ENCODE data around the gene CR1L.
"Not testable (repeated sequence)": the region's sequence is repeated elsewhere in the genome, so short reads cannot be mapped to it uniquely, and the experiment has no call there.

The CR1L gene

DNA sequence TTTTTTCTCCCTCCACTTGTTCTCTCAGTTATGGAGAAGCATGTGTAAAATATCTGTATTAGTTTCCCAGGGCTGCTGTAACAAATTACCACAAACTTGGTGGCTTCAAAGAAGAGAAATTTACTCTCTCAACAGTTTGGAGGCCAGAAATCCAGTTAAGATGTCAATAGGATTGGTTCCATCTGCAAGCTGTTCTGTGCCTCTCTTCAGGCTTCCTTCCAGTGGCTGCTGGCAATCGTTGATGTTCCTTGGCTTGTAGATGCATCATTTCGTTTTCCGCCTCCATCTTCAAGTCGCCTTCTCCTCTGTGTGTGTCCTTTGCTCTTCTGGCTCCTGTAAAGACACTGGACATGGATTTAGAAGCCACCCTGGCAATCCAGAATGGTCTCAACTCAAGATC, 45.6 kb downstream of the CR1L start:
- not testable (repeated sequence) for DNase-seq

- DNase-seq: no peak
Measured at GRCh38 chr1:207691010-207691409, 46.1 kb downstream of the CR1L start.

GRCh38 chr1:207691841-207692240, 46.9 kb downstream of the CR1L start:
- no peak for DNase-seq

DNA sequence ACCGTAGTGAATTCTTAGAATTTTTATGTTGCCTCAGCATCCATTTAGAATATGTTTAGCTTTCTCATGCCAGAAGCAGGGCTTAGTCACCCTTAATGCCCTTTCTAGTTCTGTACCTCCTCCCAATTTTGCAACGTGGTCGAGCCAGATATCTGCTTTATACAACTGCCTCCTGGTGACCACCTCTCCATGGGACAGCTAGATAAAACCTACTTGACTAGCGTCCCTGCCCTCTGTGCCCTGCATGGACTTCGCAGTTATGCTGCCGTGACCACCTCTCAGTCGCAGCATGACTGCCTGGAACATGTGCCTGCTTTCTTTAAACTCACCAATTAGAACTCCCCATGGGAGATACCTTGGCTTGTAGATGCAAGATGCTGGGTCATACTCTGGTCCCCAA, 47.4 kb downstream of the CR1L start:
- not testable (repeated sequence) for DNase-seq

DNA sequence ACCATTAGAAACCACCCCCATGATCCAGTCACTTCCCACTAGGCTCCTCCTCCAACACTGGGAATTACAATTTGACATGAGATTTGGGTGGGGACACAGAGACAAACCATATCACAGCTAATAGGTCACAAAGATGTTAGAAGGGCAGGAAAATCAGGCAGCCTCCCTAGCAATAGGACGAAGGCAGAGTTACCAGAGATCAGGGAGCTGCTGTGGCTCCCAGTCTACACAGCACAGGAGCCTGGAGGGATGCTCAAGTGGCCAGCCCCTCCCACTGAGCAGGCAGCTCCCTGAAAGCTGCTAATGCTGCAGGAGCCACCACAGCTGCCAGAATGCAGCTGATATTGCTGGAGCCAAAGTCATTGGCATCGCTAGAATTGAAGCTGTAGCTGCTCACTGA, 51.0 kb downstream of the CR1L start:
- DNase-seq: no peak

GRCh38 chr1:207698822-207699483, 54.0 kb downstream of the CR1L start:
- peak; percentile 5 to 35 for DNase-seq

- no peak for DNase-seq
Measured at GRCh38 chr1:207702317-207702716, 57.4 kb downstream of the CR1L start.

DNA sequence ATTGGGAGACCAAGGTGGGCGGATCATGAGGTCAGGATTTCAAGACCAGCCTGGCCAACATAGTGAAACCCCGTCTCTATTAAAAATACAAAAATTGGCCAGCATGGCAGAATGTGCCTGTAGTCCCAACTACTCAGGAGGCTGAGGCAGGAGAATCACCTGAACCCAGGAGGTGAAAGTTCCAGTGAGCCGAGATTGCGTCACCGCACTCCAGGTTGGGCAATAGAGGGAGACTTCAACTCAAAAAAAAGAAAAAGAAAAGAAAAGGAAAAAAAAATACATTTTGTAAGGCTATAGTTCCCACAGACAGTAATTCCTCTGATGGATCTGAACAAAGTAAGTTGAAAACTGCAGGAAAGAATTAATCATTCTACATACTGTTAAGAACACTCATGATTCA, 58.8 kb downstream of the CR1L start:
- DNase-seq: no peak

DNA sequence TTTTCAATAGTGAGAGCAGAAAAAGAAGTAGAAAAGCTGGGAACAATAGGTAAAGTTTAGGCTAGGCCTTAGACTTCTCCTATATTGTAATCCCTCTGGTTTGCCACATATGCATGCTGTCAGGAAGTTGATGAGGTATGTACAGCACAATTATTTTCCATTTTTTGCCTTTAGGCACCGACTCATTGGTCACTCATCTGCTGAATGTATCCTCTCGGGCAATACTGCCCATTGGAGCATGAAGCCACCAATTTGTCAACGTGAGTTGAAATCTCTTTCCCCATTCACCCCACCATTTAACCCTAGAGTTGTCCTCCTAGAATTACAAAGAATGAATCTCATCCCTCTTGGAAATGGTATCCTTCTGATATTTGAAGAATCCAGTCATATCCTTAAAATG, 63.1 kb downstream of the CR1L start:
- DNase-seq: not testable (repeated sequence)

- DNase-seq: peak in 1 of 2 donors; percentile 19
Measured at GRCh38 chr1:207711285-207711684, 66.4 kb downstream of the CR1L start.

DNA sequence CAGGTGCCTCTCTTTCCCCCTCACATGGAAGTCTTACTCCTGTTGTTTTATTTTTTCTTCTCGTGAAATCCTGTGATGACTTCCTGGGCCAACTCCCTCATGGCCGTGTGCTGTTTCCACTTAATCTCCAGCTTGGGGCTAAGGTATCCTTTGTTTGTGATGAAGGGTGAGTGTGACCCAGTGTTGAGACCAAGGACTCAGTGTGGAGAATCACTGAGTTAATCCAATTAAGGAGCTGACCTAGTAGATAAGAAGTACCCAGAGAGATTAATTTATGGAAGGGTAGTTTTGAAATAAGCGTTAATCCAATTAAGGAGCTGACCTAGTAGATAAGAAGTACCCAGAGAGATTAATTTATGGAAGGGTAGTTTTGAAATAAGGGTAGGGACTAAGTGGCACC, 67.8 kb downstream of the CR1L start:
- DNase-seq: not testable (repeated sequence)

DNA sequence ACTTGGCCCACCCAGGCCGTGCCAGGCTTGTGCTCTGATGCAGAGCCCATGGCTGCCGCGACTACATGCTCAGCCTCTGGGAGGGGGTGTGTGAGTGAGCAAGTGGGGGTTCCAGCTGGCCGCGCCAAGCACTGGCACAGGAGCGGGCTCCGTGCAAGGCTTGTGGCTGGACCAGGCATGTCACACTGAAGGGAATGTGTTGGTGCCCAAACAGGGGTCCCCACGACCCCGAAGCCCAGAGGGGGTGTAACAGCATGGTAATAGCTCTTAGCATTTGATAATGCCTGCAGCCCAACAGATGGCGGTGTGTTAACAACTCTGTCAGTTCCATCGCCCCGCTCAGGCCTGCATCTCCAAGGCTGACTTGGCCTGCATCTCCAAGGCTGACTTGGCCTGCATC, 68.6 kb downstream of the CR1L start:
- DNase-seq: peak in 1 of 2 donors; percentile 4

GRCh38 chr1:207719234-207719633, 74.3 kb downstream of the CR1L start:
- no peak for DNase-seq

GRCh38 chr1:207728200-207728858, 83.4 kb downstream of the CR1L start:
- DNase-seq: not testable (repeated sequence)

DNA sequence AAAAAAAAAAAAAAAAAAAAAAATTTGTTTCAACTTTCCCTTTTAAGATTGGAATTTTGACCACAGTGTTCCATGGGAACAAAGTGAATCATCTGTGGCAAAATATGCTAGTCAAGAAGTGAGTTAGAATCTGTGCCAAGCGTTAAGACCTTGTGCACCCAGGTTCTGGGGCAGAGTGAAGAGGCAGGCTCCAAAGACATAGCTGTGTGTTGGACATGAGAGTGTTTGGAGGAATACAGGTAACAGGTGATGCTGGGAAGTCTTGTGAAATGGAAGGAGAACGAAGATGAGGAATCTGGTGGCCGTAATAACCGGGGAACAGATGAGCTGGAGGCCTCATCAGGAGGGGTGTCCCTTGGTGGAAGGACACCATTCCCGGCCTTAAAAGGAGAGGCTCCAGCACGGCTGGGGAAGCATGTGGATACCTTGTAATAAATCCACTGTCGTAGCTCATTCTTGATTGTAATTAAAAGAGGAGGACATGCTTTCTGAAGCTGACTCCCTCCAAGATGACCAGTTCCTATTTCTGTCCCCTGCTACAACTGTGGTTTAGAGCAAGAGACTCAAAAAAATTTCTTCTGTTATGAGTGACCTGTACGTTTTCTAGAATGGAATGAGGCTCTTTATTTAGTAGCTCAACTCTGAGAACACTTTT, 92.7 kb downstream of the CR1L start:
- DNase-seq: not testable (repeated sequence)

- DNase-seq: peak; percentile 45 to 52
Measured at GRCh38 chr1:207738158-207738659, 93.3 kb downstream of the CR1L start.

DNA sequence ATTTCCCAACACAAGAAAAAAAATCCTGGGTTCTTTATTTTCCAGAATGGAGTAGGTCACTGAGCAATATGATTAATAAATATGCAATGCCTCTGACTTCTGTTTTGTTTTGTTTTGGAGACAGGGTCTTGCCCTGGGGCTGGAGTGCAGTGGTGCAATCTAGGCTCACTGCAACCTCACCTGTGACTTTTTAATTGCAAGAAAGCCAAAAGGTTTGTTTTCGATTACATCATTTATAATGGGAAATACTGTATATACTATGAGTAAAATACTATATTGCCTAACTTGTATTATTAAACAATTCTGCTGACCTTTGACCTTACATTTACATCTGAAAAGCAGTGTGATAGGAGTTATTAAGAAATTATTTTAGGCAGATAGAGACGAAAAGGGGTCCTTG, 95.3 kb downstream of the CR1L start:
- DNase-seq: no peak

DNA sequence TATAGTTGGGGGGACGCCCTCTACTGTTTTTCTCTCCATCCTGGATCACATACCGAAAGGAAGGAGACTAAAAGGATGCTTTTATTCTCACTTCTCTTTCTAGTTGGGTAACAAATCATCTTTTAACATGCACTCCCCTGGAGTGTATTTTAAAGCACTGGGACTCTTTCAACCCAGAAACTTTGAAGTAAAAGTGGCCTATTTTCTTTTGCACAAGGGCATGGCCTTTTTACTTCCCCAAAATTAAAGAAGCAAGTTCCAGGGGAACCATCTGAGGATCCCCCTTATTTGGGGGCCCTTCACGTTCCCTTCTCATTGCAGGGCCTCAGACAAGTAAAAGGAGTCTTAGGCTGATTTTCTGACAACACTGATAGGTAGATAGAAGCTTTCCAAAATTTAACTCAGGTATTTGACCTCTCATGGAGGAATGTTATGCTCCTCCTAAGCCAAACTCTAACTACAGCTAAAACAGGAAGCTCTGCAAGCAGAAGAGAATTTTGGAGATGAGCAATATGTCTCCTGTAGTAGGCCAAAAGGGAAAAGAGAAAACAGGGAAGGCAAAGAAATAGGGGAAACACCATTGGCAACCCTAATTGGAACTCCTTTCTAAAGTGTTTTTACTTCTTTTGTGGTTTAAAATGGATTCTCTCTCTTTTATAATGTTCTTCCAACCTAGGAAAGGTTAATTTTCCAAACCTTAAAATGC, 98.1 kb downstream of the CR1L start:
- no peak for DNase-seq

- no peak for DNase-seq
Measured at GRCh38 chr1:207744000-207744534, 99.1 kb downstream of the CR1L start.

DNA sequence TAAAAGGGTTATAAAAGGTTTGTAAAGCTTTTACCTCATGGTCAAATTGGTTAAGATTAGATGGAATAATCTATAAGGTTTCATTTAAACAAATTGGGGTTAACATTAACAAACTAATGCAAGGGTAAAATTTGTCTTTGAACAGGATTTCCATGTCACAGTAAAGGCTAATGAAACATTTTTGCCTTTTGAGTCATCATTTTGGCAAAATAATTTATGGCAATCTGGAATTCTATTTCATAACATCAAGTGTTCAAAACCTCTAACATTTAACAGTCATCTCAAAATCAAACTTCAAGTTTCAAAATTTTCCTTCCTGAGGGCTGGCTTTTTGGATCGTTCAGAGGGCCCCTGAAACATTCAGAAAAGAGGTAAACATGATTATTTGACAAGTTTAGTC, 100.4 kb downstream of the CR1L start:
- DNase-seq: no peak

DNA sequence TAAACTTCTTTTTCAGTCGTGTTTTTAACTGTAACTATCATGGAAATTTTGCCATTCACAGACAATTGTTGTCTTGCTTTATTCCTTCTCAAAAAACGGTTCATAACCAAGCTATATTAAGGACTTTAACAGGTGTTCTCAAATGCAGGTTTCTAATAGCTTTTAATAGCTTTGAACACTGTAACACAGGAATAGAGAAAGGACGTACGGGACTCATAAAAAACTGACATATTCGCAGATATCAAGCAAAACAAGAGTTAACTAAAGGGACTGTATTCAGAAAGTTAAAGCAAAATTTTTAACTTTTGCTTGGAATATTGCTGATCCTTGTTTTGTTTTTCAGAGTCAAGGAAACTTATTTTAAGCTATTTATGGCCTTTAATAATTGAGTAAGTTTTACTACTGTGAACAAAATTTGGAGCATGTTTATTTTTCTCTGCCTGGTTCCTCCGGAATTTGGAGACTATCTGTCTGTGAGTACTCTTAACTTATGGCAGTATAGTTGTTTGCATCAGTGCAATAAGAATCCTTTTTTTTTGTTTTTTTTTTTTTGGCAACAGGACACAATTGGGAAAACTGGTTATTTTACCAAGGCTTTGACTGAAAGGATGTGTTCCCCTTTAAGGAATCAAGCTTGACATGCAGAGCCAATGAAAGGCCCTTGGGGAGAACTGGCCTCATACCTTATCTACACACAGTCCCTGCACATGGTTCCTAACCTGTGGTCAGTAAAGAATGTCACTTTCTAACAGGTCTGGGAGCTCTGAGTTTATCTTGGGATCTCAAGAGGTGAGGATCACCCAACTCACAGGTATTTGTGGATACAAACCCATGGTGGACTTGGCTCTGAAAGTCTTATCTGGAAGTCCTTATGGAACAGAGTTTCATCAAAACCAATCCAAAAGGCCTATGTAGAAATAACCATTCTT, 101.2 kb downstream of the CR1L start:
- DNase-seq: no peak

Data from CD4-positive, alpha-beta T cell treated with Interferon alpha-2 for 1 hour (primary cell).